GOT3 (cell line): ENCODE results near the gene CRB2.
"Not testable (repeated sequence)": the region's sequence is repeated elsewhere in the genome, so short reads cannot be mapped to it uniquely, and the experiment has no call there.

Source experiments
- DNase-seq: peaks from one replicate; lab custom pipeline; 2025; ENCODE audit warnings: mixed read lengths; lab: John Stamatoyannopoulos, UW

CRB2 gene

DNA sequence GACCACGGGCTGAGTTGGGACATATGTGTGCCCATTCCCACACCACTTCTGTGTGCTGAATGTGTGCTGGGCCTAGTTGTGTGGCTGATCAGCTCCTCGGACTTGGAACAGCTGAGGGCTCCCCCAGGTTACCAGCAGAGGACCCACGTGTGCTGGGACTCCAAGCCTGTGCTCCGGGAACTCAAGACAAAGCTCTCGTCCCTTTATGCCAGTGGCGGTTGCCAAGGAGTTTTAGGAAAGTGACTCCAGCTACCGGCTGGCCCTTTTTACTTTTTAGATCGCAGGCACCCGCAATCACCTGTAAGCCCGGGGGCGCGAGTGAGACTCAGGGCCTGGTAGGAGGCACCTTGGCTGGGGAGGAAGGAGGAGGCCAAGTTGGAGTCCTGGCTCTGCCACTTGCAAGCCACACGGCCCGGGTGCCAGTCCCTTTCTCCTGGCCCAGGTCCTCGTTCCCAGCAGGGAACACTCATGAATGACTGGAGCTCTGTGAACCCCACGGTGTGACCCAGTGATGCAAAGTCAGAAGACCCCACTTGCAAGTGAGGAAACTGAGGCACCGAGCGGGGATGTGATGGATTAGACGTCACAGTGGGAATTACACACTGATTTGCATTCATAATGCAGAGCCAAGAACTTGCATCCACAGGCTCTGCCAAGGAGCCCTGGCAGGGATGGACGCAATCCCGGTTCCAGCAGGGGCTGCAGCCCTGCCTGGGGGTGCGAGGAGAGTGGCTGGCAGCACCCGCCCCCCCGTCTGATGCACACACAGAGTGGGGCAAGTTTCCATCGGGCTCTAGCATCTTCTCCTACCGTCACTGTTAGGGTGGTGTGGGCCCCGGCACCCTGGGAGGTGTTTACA is 26.9 kb downstream of the CRB2 start:
- DNase-seq = no peak

DNA sequence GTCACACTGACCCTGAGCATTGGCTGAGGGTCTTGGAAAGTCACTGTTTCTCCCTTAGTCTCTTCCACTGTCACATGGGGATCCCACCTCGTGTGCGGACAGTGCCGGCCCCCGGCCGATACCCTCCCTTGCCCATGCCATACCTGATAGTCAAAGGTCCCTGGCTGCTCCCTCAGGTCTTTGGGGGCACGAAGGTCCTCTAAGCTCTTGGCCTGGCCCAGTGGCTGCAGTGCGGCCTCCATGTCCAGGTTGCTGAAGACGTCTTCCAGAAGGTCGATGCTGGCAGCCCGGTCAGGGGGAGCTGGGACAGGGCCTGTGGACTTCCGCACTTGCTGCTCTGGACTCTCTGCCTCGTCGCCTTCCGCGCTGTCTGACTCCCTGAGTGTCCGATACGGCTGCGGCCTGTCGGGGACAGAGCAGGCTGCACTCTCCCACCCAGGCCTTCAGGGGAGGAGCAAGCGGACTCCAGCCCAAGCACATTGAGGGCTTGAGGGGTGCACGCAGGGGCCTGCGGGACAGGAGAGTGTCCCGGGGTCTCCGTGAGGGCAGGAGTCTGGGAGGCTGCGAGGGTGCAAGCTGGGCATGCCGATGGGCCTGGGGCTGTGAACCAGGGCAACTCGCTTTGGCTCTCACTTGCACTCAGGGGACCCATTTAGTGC is 27.6 kb downstream of the CRB2 start:
- DNase-seq = no peak

DNA sequence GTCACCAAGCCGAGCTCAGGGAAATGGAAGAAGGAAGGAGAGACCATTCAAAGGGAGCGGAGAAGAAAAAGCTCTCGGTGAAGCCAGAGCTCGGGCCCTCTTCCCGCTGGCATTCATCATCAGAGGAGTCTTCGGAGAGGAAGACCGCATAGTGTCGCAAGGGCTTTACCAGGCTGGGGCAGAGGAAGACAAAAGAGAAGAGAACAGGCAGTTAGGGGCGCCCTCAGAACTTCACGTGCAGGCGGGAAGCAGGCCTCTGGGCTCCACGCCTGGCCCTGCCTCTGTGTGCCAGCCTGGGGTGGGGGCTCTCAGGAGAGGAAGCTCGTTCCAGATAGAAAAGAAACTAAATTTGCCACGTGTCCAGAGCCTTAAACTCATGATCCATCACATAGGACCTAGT is 31.7 kb downstream of the CRB2 start:
- no peak for DNase-seq

DNA sequence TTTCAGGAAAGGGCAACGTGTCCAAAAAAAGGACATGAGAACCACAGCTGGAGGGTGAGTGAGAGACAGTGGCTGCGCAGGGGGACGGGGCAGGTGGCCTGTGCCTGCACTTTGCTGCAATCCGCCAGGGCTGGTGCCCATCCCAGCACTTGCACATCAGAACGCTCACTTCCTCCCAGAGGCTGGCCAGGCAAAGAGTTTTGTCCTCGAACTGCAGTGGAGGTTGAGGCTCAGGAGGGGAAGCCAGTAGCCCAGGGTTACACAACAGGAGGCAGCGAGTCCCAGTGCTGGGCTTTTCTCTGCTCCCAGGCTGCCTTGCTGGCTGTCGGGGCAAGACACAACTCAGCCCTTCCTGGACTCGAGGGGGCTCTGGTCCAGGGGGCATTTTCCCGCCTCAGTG is 33.1 kb downstream of the CRB2 start:
- DNase-seq = no peak

DNA sequence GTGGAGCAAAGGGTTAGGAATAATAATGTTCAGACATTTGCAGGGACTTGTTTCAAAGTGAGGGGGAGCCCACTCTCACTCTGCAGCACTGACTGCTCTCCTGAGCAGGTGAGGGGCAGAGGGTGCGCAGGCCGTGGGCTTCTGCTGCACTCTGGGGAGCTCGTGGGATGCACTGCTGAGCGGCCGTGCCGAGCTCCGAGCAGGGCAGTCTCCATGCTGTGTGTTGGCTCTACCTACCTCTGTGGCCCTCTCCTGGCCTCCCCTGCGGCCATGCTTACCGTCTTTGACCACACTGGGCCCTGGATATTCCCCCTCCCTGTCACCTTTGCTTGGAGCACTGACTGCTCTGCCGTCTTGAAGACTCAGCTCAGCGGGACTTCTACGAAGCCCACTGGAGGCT is 33.7 kb downstream of the CRB2 start:
- no peak for DNase-seq

DNA sequence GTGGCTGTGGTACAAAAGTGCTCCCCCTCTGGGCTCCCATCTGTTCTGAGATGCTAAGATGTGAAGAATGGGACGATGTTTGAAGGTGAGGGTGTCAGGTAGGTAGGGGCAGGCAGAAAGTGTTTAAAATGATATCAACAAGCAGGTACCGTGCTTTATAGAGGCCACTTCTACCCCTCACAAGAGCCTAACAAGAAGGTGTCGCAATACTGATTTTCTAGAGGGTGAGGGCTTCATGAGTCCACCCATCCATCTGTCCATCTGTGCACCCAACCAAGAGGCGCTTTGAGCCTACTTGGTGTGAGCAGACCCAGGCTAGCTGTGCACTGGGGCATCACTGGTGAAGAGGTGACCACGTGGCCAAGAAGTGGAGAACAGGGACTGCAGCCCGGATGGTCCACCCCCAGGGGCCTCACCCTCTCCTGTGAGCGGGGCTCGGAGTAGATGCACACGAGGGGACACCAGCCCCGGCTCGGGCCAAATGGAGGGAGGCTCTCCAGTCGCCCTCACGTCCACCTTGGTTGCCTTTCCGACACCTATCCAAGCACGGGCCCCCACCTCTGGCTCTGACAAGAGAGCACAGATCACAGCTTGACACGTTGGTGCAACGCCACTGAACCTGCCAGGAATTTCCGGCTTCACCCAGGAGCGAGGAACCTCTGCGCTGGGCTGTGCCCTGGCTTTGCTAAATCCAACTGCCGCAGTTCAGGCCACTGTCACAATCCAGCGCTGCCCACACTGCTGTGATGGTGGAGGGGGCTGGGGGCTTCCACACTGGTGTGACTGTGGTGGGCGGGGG is 34.5 kb downstream of the CRB2 start:
- no peak for DNase-seq

DNA sequence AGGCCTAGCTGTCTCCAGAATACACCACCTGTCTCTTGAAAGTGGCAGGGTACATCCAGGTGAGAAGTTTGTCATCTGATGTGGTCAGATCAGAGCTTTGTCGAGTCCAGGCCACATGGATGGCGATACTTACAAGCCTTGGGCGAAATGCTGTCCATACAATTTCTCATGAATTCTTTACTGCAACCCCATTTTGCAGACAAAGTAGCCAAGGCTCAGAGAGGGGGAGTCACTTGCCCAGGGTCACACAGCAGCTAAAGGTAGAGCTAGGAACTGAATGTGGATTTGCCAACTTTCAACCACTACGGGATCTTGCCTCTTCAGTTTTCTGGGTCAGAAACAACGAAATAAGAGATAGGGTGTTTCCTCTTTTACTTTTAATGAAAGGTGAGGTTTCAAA is 35.2 kb downstream of the CRB2 start:
- DNase-seq = no peak

DNA sequence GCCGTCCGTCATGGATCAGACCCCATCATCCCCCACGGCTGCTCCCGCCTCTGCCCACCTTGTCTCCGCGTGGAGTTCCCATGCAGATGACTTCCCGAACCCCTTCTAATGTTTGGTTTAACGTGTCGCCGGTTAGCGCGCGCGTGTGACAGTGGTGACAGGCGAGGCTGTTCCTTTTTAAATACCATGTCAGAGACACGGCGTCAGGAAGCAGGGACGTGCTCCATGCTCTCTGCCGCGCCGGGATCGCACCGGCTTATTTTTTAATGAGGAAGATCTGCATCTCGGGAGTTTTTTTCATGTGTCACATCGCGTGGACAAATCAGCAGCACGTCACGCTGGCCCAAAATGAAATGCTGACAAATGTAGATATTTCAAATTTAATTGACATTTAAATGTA is 35.9 kb downstream of the CRB2 start:
- DNase-seq = no peak

DNA sequence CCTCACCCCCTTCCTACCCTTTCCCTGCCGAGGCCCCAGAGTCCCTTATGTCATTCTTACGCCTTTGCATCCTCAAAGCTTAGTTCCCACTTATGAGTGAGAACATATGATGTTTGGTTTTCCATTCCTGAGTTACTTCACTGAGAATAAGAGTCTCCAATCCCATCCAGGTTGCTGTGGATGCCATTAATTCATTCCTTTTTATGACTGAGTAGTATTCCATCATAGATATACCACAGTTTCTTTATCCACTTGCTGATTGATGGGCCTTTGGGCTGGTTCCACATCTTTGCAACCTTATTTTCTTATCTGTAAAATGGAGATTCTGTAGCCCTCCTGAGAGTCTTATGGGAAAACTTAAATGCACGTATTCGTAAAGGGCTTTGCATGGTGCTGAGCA is 36.8 kb downstream of the CRB2 start:
- DNase-seq = no peak

DNA sequence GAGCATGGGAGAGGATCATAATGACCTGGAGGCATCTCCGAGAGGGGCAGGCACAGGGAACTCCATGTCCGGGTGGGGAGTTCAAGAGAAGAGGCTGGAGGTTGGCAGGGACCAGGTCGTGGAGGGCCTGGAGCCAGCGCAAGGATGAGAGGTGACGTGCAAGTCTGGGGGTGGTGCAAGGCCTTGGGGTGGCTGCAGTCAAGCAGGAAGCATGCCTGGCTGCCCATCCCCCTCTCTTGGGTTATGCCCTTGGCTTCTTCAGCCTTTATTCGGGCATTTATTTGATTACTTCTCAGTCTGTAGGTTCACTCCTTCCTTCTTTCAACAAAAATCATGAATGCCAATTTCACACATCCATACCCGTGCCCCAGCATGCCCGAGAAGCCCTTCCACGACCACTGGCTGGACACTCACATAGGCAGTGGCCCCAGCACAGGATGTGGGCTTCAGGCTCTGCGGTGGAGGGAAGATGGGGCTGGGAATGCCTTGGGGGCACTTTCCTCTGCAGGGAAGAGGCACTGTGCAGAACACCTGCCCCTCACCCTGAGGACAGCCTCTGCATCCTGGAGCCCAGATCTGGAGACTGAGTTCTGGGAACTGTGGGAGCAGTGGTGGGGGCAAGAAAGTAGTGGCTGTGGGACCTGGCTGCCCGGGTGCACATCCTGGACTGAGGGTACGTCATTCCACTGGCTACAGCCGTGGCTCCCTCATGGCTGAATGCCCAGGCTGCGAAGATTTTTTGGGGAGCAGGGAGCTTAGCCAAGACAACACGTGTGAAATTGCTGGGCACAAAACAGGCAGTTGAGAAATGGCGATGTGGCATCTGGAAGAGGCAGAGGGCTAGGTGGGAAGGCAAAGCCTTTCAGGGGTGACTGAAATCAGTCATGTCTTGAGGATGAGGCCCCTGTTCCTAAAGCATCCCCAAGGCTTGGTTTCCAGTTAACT is 38.6 kb downstream of the CRB2 start:
- no peak for DNase-seq

DNA sequence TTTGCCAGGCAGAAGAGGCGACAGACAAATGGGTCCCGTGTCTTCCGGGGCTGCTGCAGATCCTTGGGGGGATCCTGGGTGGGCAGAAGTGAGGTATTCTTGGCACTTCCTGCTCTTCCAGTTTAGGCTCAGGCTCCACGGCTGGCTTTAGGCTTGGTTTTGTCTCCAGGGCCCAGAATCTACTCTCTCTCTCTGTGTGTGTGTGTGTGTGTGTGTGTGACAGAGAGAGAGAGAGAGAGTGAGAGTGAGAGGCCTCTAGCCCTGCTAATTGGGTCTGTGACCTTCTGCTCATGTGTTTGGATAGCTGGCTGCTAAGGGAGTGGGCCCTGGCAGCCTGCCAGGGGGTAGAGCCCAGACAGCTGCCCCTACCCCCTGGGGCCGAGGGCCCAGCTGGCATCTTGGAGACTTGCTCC is 39.3 kb downstream of the CRB2 start:
- no peak for DNase-seq

DNA sequence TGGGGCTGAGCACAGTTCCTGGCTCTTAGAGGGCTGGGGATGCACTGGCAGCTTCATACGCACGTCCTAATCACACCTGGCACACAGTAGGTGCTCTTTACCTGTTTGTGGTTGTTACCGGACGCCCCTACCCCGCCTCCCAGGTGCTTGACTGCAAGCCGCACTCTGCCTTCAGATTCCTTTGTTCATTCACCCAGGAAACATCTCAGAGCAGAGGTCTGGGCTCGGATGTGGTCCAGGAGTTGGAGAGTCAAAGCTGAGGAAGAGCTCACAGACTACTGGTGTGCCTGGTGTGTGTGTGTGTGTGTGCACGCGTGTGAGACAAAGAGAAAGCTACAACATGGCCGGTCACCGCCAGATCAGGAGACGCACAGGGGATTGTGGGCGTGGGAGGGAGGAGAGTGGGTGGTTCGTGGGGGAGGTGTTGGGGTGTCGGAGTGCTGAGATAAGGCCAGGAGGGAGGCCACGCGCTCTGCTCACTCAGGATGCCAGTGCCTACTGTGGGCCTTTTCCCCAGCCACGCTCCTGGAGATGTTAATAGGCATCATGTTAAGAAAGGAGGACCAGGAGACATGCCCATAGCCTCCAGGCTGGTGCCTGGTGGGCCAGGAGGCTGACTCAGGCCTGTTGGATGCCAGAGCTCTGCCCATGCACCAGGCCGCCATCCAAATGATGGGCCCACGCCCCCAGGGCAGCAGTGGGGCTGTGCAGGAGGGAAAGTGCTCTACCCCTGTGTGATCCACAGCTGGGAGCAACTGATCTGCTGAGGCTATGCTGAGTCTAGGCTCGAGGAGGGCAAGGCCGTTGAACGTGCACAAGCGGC is 39.9 kb downstream of the CRB2 start:
- DNase-seq = no peak

DNA sequence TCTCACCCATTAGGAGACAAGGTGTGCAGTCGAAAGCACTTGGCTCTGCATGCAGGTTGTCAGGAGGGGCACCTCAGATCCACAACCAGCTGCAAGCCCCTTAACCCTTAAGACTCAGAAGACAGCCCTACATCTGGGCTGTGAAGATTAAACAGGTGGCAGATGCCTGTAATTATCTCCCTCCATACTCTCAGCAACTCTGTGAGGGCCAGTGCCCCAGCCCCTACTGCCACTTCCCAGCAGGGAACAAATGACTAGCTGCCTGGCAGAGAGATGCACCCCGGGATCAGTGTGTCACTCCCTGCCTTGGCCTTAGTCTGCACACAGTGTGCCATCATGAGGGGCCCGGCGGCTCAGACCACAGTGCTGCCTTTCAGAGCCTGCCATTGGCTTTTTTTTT is 42.0 kb downstream of the CRB2 start:
- DNase-seq = no peak

DNA sequence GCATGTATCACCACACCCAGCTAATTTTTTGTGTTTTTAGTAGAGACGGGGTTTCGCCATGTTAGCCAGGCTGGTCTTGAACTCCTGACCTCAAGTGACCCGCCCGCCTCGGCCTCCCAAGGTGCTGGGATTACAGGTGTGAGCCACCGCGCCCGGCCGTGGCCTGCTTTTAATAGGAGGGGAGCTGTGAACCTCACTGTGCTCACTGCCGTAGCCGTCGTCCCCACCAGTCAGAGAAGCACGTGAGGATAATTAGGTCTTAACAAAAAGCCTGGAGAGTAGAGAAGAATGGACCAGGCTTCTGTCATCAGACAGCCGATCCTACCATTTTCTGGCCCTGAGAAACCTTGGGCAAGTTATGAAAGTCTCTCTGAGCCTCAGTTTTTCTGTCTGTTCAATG is 42.9 kb downstream of the CRB2 start:
- not testable (repeated sequence) for DNase-seq

DNA sequence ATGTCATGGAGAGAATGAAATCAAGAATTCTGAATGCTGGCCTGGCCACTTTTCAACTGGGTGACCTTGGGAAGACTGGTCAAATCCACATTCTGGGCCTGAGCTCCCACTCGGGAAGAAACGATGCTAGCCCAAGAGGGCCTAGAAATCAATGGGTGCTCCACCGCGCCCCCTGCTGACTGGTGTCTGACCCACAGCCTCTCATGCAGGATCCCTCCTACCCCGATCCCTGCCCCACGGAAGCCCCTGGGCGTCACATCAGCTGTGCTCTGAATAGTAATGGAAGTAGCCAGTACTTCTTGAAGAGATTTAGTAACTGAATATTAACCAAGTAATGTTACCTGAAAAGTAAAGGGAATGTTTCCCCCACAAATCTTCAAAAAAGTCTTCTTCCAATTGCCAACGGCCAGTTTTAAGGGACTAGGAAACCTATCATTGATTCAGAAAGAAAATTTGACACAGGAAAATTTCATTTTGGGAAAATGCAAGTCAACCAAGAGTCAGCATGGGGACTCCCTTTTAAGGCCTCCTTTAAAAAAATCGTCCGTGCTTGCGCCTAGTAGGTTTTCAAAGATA is 43.9 kb downstream of the CRB2 start:
- DNase-seq = no peak

DNA sequence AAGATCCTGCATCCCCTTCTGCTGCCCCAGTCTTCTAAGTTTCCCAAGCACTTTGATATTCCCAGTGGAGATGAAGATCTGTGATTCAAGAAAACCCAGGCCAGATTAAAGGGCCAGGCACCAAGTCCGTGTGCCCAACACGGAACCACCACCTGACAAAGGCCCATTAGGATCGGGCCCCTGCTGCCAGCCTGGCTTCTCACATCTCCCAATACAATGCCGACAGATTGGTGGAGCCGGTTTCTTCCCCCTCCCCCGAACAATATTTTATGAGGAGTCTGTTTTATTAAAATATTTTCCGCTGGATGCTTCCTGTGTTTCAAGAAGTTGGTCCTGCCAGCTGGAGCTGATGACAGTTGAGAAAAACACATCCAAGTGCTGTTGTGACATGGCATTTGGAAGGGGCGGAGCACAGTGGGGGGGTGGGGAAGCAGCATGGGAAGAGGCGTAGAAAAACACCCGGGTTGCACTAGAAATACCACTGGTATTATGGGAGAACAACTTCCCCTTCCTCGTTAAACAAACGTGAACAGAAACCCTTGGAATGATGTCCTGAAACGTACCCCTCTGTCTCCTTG is 45.0 kb downstream of the CRB2 start:
- no peak for DNase-seq

DNA sequence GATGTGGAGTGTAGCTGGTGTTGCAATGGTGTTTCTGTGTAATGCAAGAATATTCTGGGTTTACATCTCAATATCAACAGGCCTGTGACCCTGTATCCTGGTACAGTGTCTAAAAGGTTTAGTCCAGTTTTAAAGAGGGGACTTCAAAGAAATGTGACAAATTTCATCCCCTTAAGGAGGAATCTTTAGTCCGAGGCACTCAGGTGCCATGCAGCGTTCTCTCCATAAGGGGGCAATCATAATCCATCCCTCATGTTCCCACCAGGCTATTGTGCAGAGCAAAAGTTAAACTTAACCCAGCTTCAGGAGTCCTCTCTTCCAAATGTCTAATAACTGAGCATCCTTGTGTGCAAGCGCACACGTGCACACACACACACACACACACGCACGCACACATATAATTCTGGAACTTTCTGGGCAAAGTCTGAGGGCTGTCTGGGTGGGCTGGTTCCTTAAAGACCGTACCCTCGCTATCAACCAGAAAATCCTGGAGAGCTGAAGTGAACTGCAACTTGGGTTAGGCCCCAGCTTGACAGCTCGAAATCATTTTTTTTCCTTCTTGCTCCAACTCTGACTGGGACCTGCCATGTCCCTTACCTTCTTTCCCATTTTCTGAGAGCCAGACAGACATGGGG is 46.0 kb downstream of the CRB2 start:
- DNase-seq = no peak

DNA sequence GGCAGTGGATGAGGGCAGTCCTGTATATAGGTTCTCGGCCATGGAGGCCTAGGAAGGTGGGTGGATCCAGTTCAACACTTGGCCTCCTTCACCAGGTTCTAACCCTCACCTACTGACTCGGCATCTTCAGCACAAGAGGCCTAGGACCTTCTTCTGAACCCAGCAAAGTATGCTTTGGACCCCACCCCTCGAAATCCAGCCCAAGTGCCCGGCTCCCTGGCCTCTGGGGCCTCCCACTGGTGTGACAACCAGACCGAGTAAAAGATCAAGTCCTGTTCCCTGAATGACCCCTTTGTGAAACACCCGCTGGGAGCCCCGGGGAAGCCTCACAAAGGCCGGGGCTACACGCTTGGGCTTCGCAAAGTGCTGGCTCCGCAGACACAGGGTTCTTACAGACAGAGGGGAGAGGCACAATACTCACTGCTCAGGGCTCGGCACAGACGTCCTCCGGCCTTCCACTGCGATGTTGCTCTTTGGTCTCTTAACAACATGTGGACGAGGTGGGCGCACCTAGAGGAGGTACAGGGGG is 47.0 kb downstream of the CRB2 start:
- no peak for DNase-seq

DNA sequence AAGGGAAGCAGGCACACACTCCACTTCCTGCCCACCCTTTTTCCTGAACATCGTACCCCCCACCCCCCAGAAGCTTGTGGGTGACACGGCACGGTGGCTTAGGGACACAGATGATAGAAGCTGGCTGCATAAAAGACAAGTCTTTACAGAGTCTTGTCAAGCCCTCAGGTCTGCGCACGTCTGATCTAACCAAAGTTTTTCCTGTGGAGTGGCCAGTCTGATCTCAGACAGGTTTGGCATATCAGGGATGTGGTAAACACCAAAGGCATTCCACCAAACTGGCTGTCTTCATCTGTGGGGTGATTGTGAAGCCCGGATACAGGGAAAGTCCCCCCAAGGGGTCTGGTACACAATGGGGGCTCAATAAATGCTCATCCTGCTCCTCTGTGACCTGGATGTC is 50.0 kb downstream of the CRB2 start:
- no peak for DNase-seq
